ENCODE results near the gene SOHLH1. TPM values are rescaled to one million over a fixed set of nuclear protein-coding genes. Genes with fewer than 3 reads are reported as not detected.

Gene SOHLH1
- polyA plus RNA-seq, 3 donors = not detected

DNA sequence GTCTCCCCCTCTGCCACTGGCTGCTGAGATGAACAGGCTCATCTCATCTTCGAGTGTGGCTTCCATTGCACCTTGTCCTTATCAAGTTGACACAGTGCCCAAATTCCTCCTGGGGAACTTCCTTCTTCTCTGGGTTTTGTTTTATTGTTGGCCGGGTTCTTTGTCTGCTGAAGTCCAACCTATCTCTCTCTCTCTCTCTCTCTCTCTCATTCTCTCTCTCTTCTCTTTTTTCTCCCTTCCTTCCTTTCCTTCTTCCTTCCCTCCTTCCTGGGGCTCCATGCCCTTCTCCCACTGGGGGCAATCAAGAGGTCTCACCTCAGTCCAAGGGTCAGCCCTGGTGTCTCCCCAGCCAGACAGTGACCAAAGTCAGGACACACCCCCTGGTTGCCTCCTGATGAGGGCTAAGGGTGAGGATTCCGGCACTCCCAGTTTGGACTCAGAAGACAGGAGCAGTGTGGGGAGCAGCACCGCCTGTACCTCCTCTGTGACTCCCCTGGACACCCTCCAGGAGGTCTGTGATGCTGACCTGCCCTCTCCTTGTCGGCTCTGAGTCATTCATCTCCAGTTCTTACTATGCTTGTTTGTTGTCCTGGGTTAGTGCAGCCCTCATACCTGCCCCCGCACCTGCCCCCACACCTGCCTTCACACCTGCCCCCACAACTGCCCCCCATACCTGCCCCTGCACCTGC lies 33.4 kb upstream of the SOHLH1 start:
- H3K27ac ChIP-seq (ENCODE audit: low read depth, low read length) = no peak overlapping the region
- WGBS, 3 donors = 57 to 63% (median 62%) methylated on average over 6 of the region's 6 CpGs

- no peak overlapping the region for H3K27ac ChIP-seq (ENCODE audit: low read depth, low read length)
Measured at GRCh38 chr9:135731454-135731853, 32.2 kb upstream of the SOHLH1 start.

DNA sequence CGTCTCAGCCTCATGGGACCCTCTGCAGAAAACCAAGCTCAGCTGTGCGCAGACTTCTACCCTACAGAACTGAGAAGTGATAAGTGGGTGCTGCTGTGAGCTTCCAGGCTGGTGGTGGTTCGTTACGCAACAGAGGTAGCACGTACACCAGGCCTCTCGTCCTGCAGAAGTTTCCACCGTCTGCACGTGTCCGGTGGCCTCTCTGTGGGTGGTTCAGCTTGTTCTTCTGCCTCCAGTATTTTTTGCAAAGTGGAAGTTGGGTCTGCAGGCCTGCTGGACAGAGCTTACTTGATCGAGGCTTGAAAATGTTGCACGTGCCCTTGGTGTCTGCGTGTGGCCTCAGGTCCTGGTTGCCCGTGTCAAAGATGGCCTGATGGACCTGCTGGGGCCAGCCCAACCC lies 30.2 kb upstream of the SOHLH1 start:
- 64 to 81% (median 70%) methylated on average over 13 of the region's 13 CpGs for WGBS, 3 donors

More at GRCh38 chr9:135731454-135731853, 32.2 kb upstream of the SOHLH1 start:
- 90 to 94% (median 91%) methylated on average over 12 of the region's 12 CpGs for WGBS, 3 donors

DNA sequence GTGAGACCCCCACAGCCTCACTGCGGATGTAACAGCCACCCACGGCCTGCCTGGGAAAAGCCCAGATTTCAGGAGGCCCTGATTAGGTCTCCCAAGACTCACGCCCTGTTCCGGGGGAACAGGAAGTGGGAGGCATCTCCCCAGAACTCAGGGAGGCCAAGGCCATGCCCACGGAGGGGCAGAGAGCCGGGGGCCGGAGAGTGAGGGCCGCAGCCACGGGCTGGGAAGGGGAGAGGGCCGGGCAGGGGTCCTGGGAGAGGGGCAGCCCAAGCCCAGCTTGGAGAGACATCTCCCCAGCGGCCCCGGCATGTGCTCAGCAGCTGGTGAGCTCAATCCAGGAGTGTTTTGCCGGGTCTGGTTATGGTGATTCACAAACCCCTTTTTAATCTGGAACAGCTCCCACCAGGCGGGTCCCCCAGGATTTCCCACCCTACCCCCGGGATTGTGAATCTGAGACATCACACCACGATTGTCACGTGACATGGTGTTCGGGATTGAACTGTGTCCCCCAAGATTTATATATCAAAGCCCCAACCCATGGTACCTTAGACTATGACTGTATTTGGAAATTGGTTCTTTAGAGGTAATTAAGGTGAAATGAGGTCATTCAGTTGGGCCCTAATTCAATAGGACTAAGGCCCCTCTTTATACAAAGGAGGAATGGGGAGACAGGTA lies 29.3 kb upstream of the SOHLH1 start:
- 55 to 64% (median 60%) methylated on average over 18 of the region's 18 CpGs for WGBS, 3 donors
- H3K27ac ChIP-seq (ENCODE audit: low read depth, low read length) = no peak overlapping the region

More for the DNA sequence above, 30.2 kb upstream of the SOHLH1 start:
- no peak overlapping the region for H3K27ac ChIP-seq (ENCODE audit: low read depth, low read length)

DNA sequence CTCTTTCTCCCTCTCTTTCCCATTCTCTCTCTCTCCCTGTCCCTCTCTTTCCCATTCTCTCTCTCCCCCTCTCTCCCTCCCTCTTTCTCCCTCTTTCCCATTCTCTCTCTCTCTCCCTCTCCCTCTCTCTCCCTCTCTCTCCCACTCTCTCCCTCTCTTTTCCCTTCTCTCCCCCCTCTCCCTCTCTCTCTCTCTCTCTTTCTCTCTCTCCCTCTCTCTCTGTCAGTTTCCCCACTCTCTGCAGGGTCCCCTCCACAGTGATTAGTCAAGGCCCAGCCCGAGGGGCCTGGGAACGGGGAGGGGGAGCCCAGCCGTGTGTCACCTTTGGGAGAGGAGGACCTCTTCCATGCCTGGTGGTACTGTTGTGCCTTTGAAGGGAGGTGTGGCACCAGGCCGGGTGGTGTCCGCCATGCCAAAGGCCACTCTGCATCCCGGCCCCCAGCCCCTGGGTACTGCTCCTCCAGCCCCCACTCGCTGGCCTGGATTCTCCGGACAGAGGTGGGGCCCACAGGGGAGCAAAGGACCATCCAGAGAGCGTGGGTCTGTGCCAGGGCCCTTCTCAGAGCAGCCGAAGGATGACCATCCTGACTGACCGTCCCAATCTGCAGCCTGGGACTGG lies 28.1 kb upstream of the SOHLH1 start:
- H3K27ac ChIP-seq (ENCODE audit: low read depth, low read length) = no peak overlapping the region
- WGBS, 3 donors = 42 to 55% (median 49%) methylated on average over 11 of the region's 11 CpGs

- WGBS, 3 donors = 55 to 60% (median 58%) methylated on average over 13 to 16 of the region's 16 CpGs
- H3K27ac ChIP-seq (ENCODE audit: low read depth, low read length) = no peak overlapping the region
Measured at GRCh38 chr9:135726138-135726853, 27.0 kb upstream of the SOHLH1 start.

DNA sequence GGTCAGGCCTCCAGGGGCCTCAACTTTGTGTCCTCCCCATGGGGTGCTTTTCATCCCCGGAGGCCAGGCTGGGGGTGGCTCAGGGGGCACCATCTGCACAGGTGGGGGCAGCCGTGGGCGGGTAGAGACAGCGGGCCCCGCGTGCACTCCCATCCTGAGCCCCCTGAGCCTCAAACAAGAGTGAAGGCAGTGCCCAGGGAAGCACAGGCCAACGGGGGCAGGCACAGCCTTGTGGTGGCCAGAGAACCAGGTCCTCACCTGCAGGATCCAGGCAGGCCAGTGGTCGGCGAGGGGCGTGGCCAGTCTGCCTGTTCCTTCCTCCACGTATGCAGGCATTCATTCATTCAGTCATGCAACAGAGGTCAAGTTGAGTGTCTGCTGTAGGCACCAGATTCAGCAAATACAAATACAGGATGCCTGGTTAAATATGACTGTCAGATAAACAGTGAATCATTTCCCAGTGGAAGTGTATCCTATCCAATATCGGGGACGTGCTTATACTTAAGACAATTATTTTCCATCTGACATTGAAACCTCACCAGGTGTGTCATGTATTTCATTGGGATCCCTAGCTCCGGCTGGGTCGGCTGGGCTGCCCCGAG lies 25.0 kb upstream of the SOHLH1 start:
- 66 to 69% (median 66%) methylated on average over 16 of the region's 16 CpGs for WGBS, 3 donors

DNA sequence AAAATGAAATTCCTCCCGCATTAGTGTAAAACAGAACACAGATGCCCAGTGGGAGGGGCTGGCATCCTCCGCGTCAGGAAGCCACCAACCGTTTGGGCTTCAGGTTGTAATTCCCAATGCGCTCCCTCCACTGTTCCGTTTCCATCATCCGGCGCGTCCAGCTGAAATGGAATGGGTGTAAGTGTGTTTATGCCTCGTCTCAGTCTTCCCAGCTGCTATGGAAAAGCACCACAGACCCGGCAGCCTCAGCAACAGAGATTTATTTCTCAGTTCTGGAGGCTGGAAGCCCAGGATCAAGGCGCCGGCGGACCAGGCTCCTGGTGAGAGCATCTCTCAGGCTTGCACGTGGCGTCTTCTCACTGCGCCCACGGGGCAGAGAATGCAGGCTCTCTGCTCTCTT lies 23.1 kb upstream of the SOHLH1 start:
- H3K27ac ChIP-seq (ENCODE audit: low read depth, low read length) = no peak overlapping the region
- 60 to 77% (median 69%) methylated on average over 18 of the region's 18 CpGs for WGBS, 3 donors

More for the DNA sequence above, 25.0 kb upstream of the SOHLH1 start:
- no peak overlapping the region for H3K27ac ChIP-seq (ENCODE audit: low read depth, low read length)

DNA sequence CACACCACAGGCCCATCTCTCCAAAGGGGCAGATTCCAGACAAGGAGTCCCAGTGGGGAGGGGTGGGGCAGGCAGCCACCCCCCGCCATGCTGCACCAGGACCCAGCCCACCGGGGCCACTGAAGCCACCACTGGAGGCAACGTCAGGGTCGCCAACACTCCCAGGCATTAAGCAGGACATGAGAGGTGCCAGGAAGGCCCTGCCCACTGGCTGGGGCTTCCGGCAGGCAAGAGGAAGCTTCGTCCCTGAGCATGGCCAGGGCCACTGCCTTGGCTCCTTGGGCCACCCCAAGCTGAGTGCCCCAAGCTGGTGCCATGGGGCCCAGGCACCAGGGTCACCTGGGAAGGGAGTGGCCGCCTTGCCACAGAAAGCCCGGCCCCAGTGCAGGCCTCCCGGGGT lies 20.2 kb upstream of the SOHLH1 start:
- WGBS, 3 donors = 71 to 79% (median 79%) methylated on average over 9 of the region's 9 CpGs
- H3K27ac ChIP-seq (ENCODE audit: low read depth, low read length) = no peak overlapping the region

DNA sequence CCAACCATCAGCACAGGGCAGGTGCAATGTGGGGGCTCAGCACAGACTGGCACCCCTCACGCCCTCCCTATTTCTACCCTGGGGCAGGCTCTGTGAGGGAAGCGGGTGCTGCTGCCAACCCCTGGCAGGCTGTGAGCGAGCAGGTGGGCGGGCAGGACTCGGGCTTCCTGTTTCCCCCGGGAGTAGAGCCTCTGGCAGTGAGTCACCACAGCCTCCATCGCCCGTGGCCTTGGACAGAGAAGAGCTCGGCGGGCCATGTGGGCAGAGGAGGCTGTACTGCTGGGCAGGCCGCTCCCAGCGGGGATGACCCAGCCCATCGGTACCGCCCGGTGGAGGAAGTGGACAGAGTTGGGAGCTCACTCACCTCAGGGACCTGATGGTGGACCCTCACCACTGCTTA lies 19.3 kb upstream of the SOHLH1 start:
- H3K27ac ChIP-seq (ENCODE audit: low read depth, low read length) = no peak overlapping the region
- 49 to 64% (median 49%) methylated on average over 15 of the region's 15 CpGs for WGBS, 3 donors

DNA sequence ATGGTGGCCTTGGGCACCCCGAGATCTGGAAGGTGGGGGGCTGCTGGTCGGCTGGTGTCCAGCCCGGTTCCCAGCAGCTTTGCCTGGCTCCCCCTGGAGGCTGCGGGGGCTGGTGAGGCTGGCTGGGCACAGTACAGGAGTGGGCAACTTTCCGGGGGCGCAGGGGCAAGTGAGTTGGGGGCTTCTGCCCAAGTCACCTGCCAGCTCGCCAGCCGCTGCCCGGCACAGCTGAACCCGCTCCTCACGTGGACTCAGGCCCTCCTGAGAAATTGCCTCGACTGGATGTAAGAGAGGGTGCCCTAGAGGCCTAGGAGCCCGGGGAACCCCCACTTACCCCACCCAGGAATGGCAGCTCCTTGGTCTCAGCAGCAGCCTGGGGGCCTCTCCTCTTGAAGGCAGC lies 18.1 kb upstream of the SOHLH1 start:
- H3K27ac ChIP-seq (ENCODE audit: low read depth, low read length) = no peak overlapping the region
- WGBS, 3 donors = 83 to 89% (median 86%) methylated on average over 12 to 13 of the region's 13 CpGs

DNA sequence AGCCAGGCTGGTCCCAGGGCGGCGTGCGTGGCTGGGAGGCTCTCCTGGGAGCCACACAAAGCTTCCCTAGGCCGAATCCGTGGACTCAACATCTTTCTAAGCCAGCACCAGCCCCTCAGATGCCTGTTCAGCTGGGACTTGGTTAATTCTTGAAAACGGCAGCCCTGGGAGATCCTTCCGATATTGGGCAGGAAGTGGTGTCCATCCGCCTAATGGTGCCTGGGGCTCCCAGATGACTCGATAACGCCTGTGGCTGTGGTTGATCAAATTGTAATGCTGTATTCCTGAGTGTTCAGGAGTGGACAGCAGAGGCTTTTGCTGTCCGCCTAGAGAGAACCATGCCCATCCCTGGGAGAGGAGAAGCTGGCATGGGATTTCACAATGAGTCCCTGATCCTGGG lies 16.8 kb upstream of the SOHLH1 start:
- 81 to 83% (median 82%) methylated on average over 11 of the region's 11 CpGs for WGBS, 3 donors
- H3K27ac ChIP-seq (ENCODE audit: low read depth, low read length) = no peak overlapping the region

DNA sequence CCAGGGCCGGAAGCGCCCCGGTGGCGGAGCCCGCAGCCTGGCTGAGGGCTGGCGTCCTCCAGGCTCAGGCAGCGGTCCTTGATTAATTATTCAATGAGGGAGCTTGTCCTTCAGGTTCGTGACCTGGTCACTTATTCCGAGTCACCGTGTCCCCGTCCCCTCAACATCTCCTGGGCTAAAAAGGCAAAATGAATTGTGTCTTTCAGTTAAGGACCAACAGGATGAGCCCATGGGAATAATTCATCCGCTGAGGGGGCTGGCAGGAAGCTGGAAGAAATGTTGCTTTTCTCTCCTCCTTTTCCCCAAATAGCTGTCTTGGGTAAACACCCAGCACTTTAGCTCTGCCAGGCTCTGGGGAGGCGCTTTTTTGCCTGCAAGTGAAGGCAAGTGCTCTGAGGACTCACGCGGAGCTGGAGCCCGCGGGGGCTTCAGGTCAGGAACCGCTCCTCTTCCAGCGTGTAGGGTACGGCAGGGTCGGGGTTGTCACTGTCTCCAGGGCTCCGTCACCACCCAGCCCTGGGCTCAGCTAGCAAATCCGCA lies 15.8 kb upstream of the SOHLH1 start:
- no peak overlapping the region for H3K27ac ChIP-seq (ENCODE audit: low read depth, low read length)
- 24 to 30% (median 28%) methylated on average over 23 of the region's 23 CpGs for WGBS, 3 donors

DNA sequence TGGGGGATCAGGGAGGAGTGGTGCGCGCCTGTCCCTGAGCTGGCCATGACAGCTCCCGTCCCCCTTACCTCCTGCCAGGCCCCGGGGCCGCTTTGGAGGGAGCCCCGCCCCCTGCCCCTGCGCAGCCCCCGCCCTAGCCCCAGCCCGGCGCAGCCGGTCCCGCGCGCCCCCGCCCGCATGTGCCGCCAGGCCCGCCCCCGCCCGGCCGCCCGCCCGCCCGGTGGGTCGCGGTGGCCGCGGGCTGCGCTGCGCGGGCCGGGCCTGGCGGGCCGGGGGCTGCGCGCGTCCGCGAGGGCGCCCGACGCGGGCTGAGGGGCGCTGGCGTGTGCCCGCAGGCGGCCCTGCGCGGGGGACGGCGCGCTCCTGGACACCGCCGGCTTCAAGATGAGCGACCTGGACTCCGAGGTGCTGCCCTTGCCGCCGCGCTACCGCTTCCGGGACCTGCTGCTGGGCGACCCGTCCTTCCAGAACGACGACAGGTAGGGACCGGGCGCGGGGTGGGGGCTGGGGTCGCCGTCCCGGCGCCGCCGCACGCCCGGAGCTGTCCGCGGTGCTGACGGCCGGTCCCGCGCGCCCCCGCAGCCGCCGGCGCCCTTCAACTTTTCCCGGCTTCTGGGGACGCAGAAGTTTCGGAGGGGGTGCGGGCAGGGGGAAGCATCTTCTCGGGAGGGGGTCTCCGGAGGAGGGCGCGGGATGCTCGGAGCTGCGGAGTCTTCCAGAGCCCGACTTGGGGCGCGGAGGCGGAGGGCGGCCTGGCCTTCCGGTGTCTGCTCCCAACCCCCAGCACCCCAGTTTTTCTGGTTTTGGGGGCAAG lies 15.2 kb upstream of the SOHLH1 start:
- WGBS, 3 donors = 4% methylated on average over 54 to 102 of the region's 103 CpGs
- no peak overlapping the region for H3K27ac ChIP-seq (ENCODE audit: low read depth, low read length)

DNA sequence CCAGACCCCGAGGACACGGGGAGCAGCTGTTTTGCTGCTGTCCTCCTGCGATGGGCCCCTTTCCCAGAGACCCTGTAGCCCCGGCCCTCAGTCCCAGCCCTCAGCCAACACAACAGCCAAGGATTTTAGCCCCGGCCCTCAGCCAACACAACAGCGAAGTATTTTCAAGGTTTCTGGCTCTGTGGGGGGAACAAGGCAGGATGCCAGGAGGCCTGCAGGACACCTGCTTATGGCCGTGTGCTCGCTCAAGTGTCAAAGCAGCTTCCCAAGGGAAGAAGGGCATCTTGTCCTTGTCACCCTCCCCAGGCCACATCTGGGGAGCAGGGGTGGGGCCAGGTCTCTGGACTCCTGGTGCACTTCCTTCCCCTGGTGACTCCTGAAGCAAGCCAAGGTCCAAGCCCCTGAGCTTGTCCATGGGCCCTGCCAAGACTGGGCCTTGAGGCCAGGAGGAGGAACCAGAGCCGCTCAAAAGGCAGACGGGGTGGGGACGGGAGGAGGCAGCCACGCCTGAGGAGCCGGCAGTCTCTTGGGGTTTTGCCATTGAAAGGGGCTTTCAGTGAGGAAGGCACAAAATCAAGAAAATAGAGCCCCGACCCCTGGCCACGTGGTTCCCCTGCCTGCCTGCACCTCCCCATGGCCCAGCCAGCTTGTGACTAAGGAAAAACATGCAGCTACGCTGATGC lies 13.5 kb upstream of the SOHLH1 start:
- 39 to 61% (median 45%) methylated on average over 15 to 16 of the region's 16 CpGs for WGBS, 3 donors
- no peak overlapping the region for H3K27ac ChIP-seq (ENCODE audit: low read depth, low read length)

DNA sequence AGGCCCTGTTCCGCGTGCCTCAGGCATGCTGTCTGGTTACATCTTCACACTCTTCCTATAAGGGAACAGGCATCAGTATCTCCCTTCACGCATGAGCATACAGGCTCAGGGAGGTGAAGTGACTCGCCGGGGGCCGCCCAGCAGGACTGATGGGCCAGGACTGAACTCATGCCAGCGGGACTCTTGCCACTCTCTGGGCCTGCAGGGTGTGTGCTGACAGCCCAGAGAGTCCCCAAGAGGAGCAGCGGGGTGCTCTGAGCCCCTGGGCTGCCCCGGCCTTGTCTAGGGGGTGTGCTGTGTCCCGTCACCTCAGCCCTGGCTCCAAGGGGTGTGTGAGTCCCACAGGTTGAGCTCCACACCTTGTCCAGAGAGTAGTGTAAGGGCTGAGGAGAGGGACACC lies 12.6 kb upstream of the SOHLH1 start:
- 70 to 82% (median 78%) methylated on average over 10 of the region's 10 CpGs for WGBS, 3 donors
- H3K27ac ChIP-seq (ENCODE audit: low read depth, low read length) = no peak overlapping the region

DNA sequence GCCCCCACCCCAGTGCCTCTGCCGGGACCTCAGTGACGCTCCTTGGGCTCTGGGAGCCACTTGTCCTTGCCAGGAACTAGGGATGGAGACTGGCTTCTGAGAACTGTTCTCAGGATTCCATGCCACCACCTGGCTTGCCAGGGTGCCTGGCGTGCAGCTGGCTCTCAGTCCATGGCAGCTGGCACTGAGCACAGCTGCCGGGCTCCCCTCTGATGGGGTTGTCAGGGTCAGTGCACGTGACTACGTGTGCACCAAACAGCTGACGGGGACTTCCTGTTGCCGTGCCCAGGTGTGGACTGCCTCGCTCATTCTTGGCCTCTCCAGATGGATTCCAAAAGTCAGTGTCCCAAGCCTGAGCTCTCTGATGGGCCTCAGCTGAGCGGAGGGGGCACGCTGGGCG lies 12.1 kb upstream of the SOHLH1 start:
- H3K27ac ChIP-seq (ENCODE audit: low read depth, low read length) = no peak overlapping the region
- 59 to 80% (median 73%) methylated on average over 12 of the region's 12 CpGs for WGBS, 3 donors
